Omental fat pad (tissue), 4 donors: ENCODE measurements around the gene DNAH1. TPM values are rescaled to one million over a fixed set of nuclear protein-coding genes. Genes with fewer than 3 reads are reported as not detected.

ENCODE experiments used
- ATAC-seq: fragments of 150-250 bp; one replicate; pipeline ENCODE4 v1.9.1; 2016; ENCODE audit warnings: mild to moderate bottlenecking, moderate library complexity; ENCODE audit not compliant: low FRiP score
- DNase-seq: peaks from one replicate; pipeline ENCODE4 v3.0.0-alpha.2; 2019; ENCODE audit warnings: low spot score
- total RNA-seq, 4 donors: library from RNA; depleted of rRNA; stranded (reverse); fragments of >200 nt; gene quantifications; one replicate each; pipeline ENCODE4 v1.1.0, GENCODE V29; 2016
- TF ChIP-seq, protein P1 (sequence below), 3 donors: fragments of 450-650 bp; IDR thresholded peaks; one replicate each; pipeline ENCODE4 v1.5.1; 2016 to 2017; ENCODE audit warnings: antibody characterized with exemption in 3 of 3, mild to moderate bottlenecking in 3 of 3, moderate library complexity in 2 of 3

DNAH1 gene
- total RNA-seq, 4 donors from 2014 or later = 6.7 to 24.9 (median 14.1) TPM

DNA sequence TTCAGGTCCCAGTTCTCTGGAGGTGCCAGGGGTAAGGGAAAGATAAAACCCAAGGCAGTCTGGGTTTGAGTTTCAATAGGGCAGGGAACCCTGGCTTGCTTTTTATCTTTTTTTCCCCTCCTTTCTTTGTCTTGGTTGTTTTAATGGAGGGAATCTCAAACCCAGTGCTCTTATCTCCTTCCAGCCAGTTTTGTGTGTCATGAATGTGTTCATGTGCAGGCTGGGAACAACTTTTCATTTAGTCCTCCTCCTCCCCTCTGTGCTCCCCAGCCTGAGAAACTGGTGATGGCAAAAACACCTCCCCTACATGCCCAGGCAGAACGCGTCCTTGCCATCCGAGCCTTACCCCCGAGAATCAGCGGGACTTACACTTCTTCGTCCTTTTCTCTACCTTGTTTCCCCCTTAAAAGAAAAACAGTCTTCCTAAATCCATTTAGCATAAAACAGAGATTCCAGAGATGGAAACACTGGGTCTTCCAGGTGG is 117.9 kb downstream of the DNAH1 start:
- TF ChIP-seq, protein P1, sequence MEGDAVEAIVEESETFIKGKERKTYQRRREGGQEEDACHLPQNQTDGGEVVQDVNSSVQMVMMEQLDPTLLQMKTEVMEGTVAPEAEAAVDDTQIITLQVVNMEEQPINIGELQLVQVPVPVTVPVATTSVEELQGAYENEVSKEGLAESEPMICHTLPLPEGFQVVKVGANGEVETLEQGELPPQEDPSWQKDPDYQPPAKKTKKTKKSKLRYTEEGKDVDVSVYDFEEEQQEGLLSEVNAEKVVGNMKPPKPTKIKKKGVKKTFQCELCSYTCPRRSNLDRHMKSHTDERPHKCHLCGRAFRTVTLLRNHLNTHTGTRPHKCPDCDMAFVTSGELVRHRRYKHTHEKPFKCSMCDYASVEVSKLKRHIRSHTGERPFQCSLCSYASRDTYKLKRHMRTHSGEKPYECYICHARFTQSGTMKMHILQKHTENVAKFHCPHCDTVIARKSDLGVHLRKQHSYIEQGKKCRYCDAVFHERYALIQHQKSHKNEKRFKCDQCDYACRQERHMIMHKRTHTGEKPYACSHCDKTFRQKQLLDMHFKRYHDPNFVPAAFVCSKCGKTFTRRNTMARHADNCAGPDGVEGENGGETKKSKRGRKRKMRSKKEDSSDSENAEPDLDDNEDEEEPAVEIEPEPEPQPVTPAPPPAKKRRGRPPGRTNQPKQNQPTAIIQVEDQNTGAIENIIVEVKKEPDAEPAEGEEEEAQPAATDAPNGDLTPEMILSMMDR (IDR thresholded peaks at IDR 0.05) = no peak
- DNase-seq = peak; percentile 16
- no peak for ATAC-seq

DNA sequence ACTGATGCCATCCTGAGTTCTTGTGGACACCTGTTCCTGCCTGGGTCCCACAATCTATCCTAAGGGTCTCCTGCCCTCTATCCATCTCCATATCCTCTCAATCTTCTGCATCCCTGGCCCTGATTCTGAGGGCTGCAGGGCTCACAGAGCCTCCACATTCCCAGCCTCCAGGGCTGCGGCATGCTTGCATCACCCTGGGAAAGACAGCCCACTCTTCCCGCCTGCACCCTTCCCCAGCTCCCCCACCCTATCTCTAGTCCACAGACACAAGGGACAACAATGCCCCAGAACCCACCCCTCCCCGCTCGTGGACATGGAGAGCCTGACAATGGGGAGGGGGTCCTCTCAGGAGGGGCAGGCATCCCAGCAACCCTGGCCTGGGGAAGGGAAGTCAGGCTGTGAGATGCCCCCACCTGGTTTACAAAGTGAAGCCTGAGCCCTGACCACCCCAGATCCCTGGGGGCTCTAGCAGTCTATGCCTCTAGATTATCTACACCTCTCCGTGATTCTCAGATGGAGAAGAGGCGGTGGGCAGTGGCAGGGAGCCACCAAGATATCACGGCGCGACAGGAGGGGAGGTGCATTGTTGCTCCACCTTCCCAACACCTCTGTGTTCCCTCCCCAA is 118.5 kb downstream of the DNAH1 start:
- TF ChIP-seq, protein P1 (IDR thresholded peaks at IDR 0.05) = no peak
- no peak for ATAC-seq
- peak; percentile 12 for DNase-seq

DNA sequence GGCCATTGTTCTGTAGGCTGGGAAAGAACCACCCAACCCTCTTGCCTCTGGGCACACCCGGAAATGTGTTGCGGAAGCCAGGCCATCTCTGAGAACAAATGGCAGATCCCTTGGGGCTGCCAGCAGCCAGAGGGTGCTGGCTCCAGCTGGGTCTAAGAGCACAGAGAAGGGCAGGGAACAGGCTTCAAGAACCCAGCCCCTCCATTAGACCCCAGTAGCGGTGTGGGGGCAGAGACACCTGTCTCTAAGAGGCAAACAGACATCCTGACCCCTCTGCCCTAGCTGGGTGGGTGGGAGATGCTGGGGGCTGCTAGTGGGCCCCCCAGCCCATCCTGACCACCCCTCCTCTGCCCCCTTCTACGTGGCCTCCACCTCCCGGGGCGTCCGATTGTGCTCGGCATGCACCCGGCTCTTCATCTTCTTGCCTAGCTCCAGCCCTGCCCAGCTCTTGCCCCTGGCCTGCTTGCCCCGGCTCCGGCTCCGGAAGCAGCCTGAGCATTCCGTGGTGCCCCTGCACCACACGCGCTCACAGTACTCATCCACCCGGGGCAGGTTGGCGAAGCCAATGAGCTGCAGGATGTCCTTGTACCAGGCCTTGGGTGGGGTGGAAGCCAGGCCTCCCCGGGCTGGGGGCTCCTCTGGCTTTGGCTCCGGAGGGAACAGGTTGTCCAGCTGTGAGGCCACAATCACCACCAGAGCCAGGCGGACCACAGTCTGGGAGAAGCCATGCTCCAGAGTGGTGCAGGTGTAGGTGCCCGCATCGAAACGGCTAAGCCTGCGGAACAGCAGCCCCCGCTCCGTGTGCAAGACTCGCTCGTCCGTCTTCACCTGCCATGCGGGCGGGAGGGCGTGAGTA is 119.4 kb downstream of the DNAH1 start:
- DNase-seq = no peak
- no peak for ATAC-seq
- TF ChIP-seq, protein P1 (IDR thresholded peaks at IDR 0.05) = no peak

DNA sequence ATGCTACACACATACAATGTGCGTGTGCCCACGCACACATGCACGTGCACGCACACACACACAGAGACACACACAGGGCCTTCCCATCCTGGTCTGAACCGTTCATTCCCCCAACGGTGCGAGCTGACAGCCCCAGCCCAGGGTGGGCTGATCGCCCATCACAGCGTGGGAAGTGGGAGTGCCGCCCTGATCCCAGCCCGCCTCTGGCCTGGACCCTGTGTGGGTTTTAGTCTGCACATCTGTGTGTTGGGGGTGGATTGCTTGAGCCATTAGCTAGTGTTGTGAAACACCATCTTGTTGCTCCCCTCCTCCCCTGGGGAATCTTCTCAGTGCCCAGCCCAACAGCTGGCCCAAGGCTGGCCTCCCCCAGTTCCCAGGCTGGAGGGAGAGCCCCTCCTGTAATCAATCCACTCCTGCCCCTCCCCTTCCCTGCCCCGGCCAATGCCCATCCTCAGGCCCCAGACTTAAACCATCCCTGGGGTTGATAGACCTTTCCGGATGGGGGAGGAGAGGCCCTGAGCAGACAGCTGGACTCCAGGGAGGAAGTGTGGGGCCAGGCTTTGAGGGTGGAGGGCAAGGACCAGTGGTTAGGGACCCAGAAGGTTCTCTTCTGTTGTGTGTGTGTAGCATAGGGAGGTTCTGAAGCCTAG is 120.5 kb downstream of the DNAH1 start:
- DNase-seq (no peak), ATAC-seq (peak; percentile 45)
- TF ChIP-seq, protein P1 (IDR thresholded peaks at IDR 0.05) = no peak

DNA sequence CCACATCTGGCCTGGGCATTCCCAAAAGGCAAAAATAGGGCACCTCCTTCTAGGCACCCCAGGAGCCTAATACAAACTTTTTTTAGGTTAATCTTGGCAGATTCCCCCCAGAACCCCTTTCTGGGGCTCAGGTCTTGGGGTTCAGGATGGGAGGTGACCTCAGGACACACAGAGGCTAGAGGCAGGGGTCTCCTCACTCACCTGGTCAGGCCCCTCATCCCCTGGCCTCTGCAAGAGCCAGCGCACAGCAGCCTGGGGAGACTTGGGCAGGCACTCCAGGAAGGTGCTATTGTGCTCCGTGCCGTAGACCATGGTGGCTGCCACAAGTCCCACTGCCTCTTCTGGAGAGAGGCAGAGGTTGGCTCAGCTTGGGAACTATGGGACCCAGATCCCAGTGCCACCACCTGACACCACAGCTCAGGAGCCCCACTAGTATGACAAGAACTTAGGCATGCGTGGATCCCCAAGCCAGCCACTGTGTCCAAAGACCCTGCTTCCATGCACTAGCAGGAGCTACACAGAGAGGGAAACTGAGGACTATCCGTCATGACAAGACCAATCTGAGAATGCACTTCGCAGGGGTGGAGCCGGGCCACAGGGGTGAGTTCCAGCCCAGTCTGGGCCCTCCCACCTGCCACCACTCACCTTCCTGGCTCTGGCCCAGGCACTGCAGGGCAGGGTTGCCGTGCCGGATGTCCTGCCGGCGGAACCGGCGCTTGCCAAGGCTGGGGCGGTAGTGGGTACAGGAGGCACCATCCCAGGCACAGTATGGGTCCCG is 121.4 kb downstream of the DNAH1 start:
- DNase-seq (peak; percentile 20), ATAC-seq (no peak)
- TF ChIP-seq, protein P1 (IDR thresholded peaks at IDR 0.05) = no peak

DNA sequence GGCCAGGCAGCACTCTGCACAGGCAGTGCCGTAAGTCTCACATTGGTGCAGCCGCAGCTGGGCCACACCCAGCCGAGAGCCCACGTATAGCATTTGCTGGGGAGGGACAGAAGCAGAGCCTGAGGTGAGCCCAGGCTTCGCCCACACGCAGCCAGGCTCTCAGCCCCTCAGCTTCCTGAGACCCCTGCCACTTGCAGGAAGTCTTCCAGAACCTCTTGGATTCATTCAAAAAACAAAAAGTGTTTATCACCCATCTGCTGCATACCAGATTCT is 121.9 kb downstream of the DNAH1 start:
- ATAC-seq (no peak), DNase-seq (no peak)
- TF ChIP-seq, protein P1 (IDR thresholded peaks at IDR 0.05) = no peak
